IPS-20b (cell line): ENCODE data around the gene NUB1.

Experiments
- H3K27ac ChIP-seq: one replicate; pipeline ENCODE4 v1.5.1; 2013; ENCODE audit warnings: low read length
- H3K27me3 ChIP-seq: 2 replicates; pipeline ENCODE4 v1.6.1; 2013; ENCODE audit warnings: mild to moderate bottlenecking, low read length, inconsistent platforms; ENCODE audit not compliant: insufficient read depth
- H3K36me3 ChIP-seq: 2 replicates; pipeline ENCODE4 v1.6.1; 2013; ENCODE audit warnings: low read depth, mild to moderate bottlenecking, inconsistent platforms, low read length, moderate library complexity; ENCODE audit not compliant: insufficient read depth
- H3K4me1 ChIP-seq: 2 replicates; pipeline ENCODE4 v1.6.1; 2013; ENCODE audit warnings: mild to moderate bottlenecking, control low read depth, inconsistent platforms, low read length, moderate library complexity; ENCODE audit not compliant: insufficient read depth
- H3K4me3 ChIP-seq: 2 replicates; pipeline ENCODE4 v1.5.1; 2013; ENCODE audit warnings: mild to moderate bottlenecking, low read length, inconsistent platforms
- H3K9ac ChIP-seq: 2 replicates; pipeline ENCODE4 v1.6.1; 2013; ENCODE audit warnings: low read depth, mild to moderate bottlenecking, inconsistent platforms, low read length, moderate library complexity
- H3K9me3 ChIP-seq: 2 replicates; pipeline ENCODE4 v1.6.1; 2013; ENCODE audit warnings: mild to moderate bottlenecking, low read depth, low read length, inconsistent platforms; ENCODE audit not compliant: insufficient read depth

NUB1 gene

GRCh38 chr7:151336027-151336708 lies 5.4 kb upstream of the NUB1 start:
- H3K4me1 ChIP-seq: no peaks in the 10 kb centered on the region
- no peak overlapping the region for H3K27ac ChIP-seq
- H3K9ac ChIP-seq: no peak overlapping the region
- no peaks in the 10 kb centered on the region for H3K9me3 ChIP-seq
- H3K27me3 ChIP-seq: no peaks in the 10 kb centered on the region
- H3K36me3 ChIP-seq: no peaks in the 10 kb centered on the region
- H3K4me3 ChIP-seq: no peak overlapping the region

GRCh38 chr7:151337346-151337745 lies 4.3 kb upstream of the NUB1 start:
- no peaks in the 10 kb centered on the region for H3K9me3 ChIP-seq
- no peaks in the 10 kb centered on the region for H3K27me3 ChIP-seq
- H3K9ac ChIP-seq: no peak overlapping the region
- peaks cover 2% of the 10 kb centered on the region; the same call in 1 of the 2 replicates for H3K4me1 ChIP-seq
- no peaks in the 10 kb centered on the region for H3K36me3 ChIP-seq
- no peak overlapping the region for H3K4me3 ChIP-seq
- no peak overlapping the region for H3K27ac ChIP-seq

GRCh38 chr7:151338809-151339208 lies 2.8 kb upstream of the NUB1 start:
- Histone ChIP-seq H3K4me1 (peaks cover 3% of the 10 kb centered on the region; the same call in 1 of the 2 replicates), H3K4me3 (no peak overlapping the region), H3K27ac (no peak overlapping the region), H3K9ac (no peak overlapping the region), H3K36me3 (no peaks in the 10 kb centered on the region; the same call in 1 of the 2 replicates), H3K9me3 (no peaks in the 10 kb centered on the region), H3K27me3 (no peaks in the 10 kb centered on the region)

GRCh38 chr7:151339651-151340382 lies 1.8 kb upstream of the NUB1 start:
- Histone ChIP-seq H3K27ac (no peak overlapping the region), H3K4me1 (peaks cover 3% of the 10 kb centered on the region; the same call in 1 of the 2 replicates), H3K9me3 (no peaks in the 10 kb centered on the region), H3K27me3 (no peaks in the 10 kb centered on the region), H3K4me3 (no peak overlapping the region), H3K36me3 (no peaks in the 10 kb centered on the region; the same call in 1 of the 2 replicates), H3K9ac (no peak overlapping the region)

GRCh38 chr7:151340794-151341356 lies 737 bp upstream of the NUB1 start:
- Histone ChIP-seq H3K4me3 (peak overlapping the region; percentile 69), H3K9me3 (no peaks in the 10 kb centered on the region), H3K27me3 (no peaks in the 10 kb centered on the region), H3K36me3 (peaks cover 8% of the 10 kb centered on the region), H3K27ac (no peak overlapping the region), H3K4me1 (peaks cover 3% of the 10 kb centered on the region; the same call in 1 of the 2 replicates), H3K9ac (peak overlapping the region; percentile 45; the same call in 1 of the 2 replicates)

- H3K9me3 ChIP-seq: no peaks in the 10 kb centered on the region
- peak overlapping the region; percentile 99 for H3K4me3 ChIP-seq
- H3K9ac ChIP-seq: peak overlapping the region; percentile 94
- H3K27me3 ChIP-seq: no peaks in the 10 kb centered on the region
- H3K36me3 ChIP-seq: peaks cover 18% of the 10 kb centered on the region
- H3K27ac ChIP-seq: no peak overlapping the region
- H3K4me1 ChIP-seq: peaks cover 3% of the 10 kb centered on the region; the same call in 1 of the 2 replicates
These were observed 562 bp downstream of the NUB1 start for GRCh38 chr7:151342102-151342646.

- Histone ChIP-seq H3K27ac (no peak overlapping the region), H3K36me3 (peaks cover 22% of the 10 kb centered on the region), H3K27me3 (no peaks in the 10 kb centered on the region), H3K4me1 (peaks cover 3% of the 10 kb centered on the region; the same call in 1 of the 2 replicates), H3K9me3 (no peaks in the 10 kb centered on the region), H3K9ac (no peak overlapping the region), H3K4me3 (peak overlapping the region; percentile 99)
These were observed 1.2 kb downstream of the NUB1 start for GRCh38 chr7:151342811-151343210.

- Histone ChIP-seq H3K4me3 (no peak overlapping the region), H3K9ac (no peak overlapping the region), H3K9me3 (no peaks in the 10 kb centered on the region)
These were observed 1.9 kb downstream of the NUB1 start for GRCh38 chr7:151343516-151343915.

GRCh38 chr7:151345576-151346469 lies 4.2 kb downstream of the NUB1 start:
- peaks cover 3% of the 10 kb centered on the region; the same call in 1 of the 2 replicates for H3K4me1 ChIP-seq
- H3K27ac ChIP-seq: no peak overlapping the region
- H3K9me3 ChIP-seq: no peaks in the 10 kb centered on the region
- peaks cover 35% of the 10 kb centered on the region for H3K36me3 ChIP-seq
- no peak overlapping the region for H3K4me3 ChIP-seq
- H3K9ac ChIP-seq: no peak overlapping the region
- H3K27me3 ChIP-seq: no peaks in the 10 kb centered on the region

More at GRCh38 chr7:151343516-151343915, 1.9 kb downstream of the NUB1 start:
- no peak overlapping the region for H3K27ac ChIP-seq
- H3K4me1 ChIP-seq: peaks cover 3% of the 10 kb centered on the region; the same call in 1 of the 2 replicates
- H3K27me3 ChIP-seq: no peaks in the 10 kb centered on the region
- peaks cover 24% of the 10 kb centered on the region for H3K36me3 ChIP-seq

- H3K27me3 ChIP-seq: no peaks in the 10 kb centered on the region
- no peak overlapping the region for H3K9ac ChIP-seq
- peaks cover 3% of the 10 kb centered on the region; the same call in 1 of the 2 replicates for H3K4me1 ChIP-seq
- H3K36me3 ChIP-seq: peaks cover 40% of the 10 kb centered on the region
- no peak overlapping the region for H3K4me3 ChIP-seq
- H3K9me3 ChIP-seq: no peaks in the 10 kb centered on the region
- H3K27ac ChIP-seq: no peak overlapping the region
These were observed 4.8 kb downstream of the NUB1 start for GRCh38 chr7:151346470-151346769.

GRCh38 chr7:151347200-151347599 lies 5.6 kb downstream of the NUB1 start:
- H3K4me1 ChIP-seq: peaks cover 3% of the 10 kb centered on the region; the same call in 1 of the 2 replicates
- H3K4me3 ChIP-seq: no peak overlapping the region
- no peak overlapping the region for H3K9ac ChIP-seq
- H3K36me3 ChIP-seq: peaks cover 48% of the 10 kb centered on the region
- H3K9me3 ChIP-seq: no peaks in the 10 kb centered on the region
- no peaks in the 10 kb centered on the region for H3K27me3 ChIP-seq
- H3K27ac ChIP-seq: no peak overlapping the region
